Measurements from ENCODE around the gene RAB3GAP1. TPM values are rescaled to one million over a fixed set of nuclear protein-coding genes. Genes with fewer than 3 reads are reported as not detected.

Gene RAB3GAP1
- total RNA-seq, 1 donor from 2014 or later: 31.0 TPM

Other genes starting within 250 kb of the RAB3GAP1 start
- not detected for gene ACMSD, start 213.7 kb upstream of the RAB3GAP1 start, total RNA-seq
- 19.2 TPM for gene CCNT2, start 133.5 kb upstream of the RAB3GAP1 start, total RNA-seq
- not detected for gene MAP3K19, start 4.8 kb upstream of the RAB3GAP1 start, total RNA-seq